Measurements from ENCODE around the gene DGCR6. TPM values are rescaled to one million over a fixed set of nuclear protein-coding genes. Genes with fewer than 3 reads are reported as not detected.
A peak's percentile ranks its signal among the peaks of the same experiment; 100 is the strongest.

Gene DGCR6
- total and polyA plus RNA-seq, 2 of the 4 experiments (the other 2 are of a cell fraction): 0.54 to 0.58 TPM

DNA sequence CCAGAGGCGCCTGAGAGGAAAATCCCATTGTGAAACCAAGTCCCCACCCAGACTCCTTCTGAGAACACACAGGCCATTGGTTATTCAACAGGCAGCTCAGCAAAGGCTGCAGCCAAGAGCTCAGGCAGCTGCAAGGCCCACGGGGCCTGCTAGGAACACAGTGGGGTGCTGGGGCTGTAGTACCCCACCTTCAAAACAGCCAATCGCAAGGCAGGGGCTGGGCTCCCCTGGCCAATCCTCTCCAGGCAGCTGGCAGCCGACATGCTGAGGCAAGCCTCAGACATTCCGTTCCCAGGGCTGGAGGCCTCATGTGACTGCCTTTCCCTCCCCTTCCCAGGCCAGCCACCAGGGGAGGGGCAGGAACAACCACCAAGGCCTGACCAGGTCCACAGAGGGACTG is 23.3 kb downstream of the DGCR6 start:
- no peak overlapping the region for H2AFZ ChIP-seq (replicated peaks; ENCODE audit: low read length, poor library complexity)
- H3K14ac ChIP-seq (replicated peaks; ENCODE audit: low read depth, low read length): no peak overlapping the region
- no peak overlapping the region for H3K56ac ChIP-seq (ENCODE audit: extremely low read depth, insufficient read depth, low read length)
- no peak overlapping the region for H2AK5ac ChIP-seq (ENCODE audit: low read depth, low read length)
- DNase-seq (no peak), ATAC-seq (ENCODE audit: low read depth) (peak; percentile 94)
- ChIA-PET CTCF (interaction anchor here (0.7 to 1.2 kb wide), 2 partner anchors 21 to 117 kb away, joined by 3 to 5 read pairs; no protein-coding TSS in a partner anchor), POLR2A (ENCODE audit: unreplicated experiment) (no interaction called here)
- H3K23ac ChIP-seq (ENCODE audit: low read depth, low read length): no peak overlapping the region
- no peaks in the 10 kb centered on the region for H3K36me3 ChIP-seq (ENCODE audit: control insufficient read depth, insufficient read depth, low read length)
- no peak overlapping the region for H3K18ac ChIP-seq (ENCODE audit: low read depth, low read length)
- H3K27ac ChIP-seq (ENCODE audit: insufficient read depth, low read length): no peak overlapping the region
- no peak overlapping the region for H2BK15ac ChIP-seq (ENCODE audit: low read depth, low read length)
- no peaks in the 10 kb centered on the region for H3K4me1 ChIP-seq (ENCODE audit: control insufficient read depth, insufficient read depth, low read length)
- H4K8ac ChIP-seq (ENCODE audit: low read depth in 2 of 2, low read length in 2 of 2): no peak overlapping the region
- H2BK20ac ChIP-seq (ENCODE audit: low read depth, low read length): no peak overlapping the region
- H3K4me3 ChIP-seq (ENCODE audit: insufficient read depth, low read depth, low read length): no peak overlapping the region
- no peak overlapping the region for H3K4me2 ChIP-seq (ENCODE audit: low read depth, low read length)
- intact Hi-C loops (cut with micrococcal nuclease) (no loop called here), in situ Hi-C loops (cut with MboI; ENCODE audit: low sequenced_read_pairs) (no loop called here), dilution Hi-C loops (cut with HindIII; ENCODE audit: low sequenced_read_pairs, unreplicated experiment) (no loop called here)
- H4K20me1 ChIP-seq (ENCODE audit: insufficient read depth, low read length): no peaks in the 10 kb centered on the region
- no CpG with 5 or more reads among the region's 5 CpGs for WGBS, 2 experiments (ENCODE audit: extremely low coverage in 2 of 2, insufficient read length in 1 of 2)
- H3K79me1 ChIP-seq (ENCODE audit: low read depth in 1 of 2, low read length in 2 of 2): no peaks in the 10 kb centered on the region
- no TSS peak for BruUV-seq (replicated peaks)
- no peaks in the 10 kb centered on the region for H3K9me3 ChIP-seq (ENCODE audit: control insufficient read depth, insufficient read depth, low read length)
- H4K91ac ChIP-seq (ENCODE audit: insufficient read depth, low read depth, low read length): no peak overlapping the region
- no peak for TF ChIP-seq SMC3 (IDR thresholded peaks at IDR 0.05; ENCODE audit: low read depth, low read length)
- no peak for TF ChIP-seq NFE2L2 (IDR thresholded peaks at IDR 0.05; ENCODE audit: low read depth, low read length)
- TF ChIP-seq, protein P1, sequence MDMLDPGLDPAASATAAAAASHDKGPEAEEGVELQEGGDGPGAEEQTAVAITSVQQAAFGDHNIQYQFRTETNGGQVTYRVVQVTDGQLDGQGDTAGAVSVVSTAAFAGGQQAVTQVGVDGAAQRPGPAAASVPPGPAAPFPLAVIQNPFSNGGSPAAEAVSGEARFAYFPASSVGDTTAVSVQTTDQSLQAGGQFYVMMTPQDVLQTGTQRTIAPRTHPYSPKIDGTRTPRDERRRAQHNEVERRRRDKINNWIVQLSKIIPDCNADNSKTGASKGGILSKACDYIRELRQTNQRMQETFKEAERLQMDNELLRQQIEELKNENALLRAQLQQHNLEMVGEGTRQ (IDR thresholded peaks at IDR 0.05; ENCODE audit: low read depth, low read length): no peak
- TF ChIP-seq FOS (IDR thresholded peaks at IDR 0.05; ENCODE audit: low read depth, low read length): no peak
- no peak for TF ChIP-seq BHLHE40 (IDR thresholded peaks at IDR 0.05; ENCODE audit: low read depth, low read length)
- no peak for TF ChIP-seq CEBPB (IDR thresholded peaks at IDR 0.05; ENCODE audit: low read depth, low read length)
- no peak for TF ChIP-seq RCOR1 (IDR thresholded peaks at IDR 0.05; ENCODE audit: insufficient replicate concordance, low read length)
- TF ChIP-seq MAZ (IDR thresholded peaks at IDR 0.05; ENCODE audit: borderline replicate concordance, low read depth, low read length): no peak
- TF ChIP-seq, protein P2, sequence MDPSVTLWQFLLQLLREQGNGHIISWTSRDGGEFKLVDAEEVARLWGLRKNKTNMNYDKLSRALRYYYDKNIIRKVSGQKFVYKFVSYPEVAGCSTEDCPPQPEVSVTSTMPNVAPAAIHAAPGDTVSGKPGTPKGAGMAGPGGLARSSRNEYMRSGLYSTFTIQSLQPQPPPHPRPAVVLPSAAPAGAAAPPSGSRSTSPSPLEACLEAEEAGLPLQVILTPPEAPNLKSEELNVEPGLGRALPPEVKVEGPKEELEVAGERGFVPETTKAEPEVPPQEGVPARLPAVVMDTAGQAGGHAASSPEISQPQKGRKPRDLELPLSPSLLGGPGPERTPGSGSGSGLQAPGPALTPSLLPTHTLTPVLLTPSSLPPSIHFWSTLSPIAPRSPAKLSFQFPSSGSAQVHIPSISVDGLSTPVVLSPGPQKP (IDR thresholded peaks at IDR 0.05; ENCODE audit: borderline replicate concordance, low read depth, low read length): no peak
- TF ChIP-seq CHD1 (IDR thresholded peaks at IDR 0.05; ENCODE audit: low read depth, low read length): no peak
- TF ChIP-seq MXI1 (IDR thresholded peaks at IDR 0.05; ENCODE audit: borderline replicate concordance, low read depth, low read length): no peak
- no peak for TF ChIP-seq MAFK (IDR thresholded peaks at IDR 0.05; ENCODE audit: low read depth, low read length)
- no peak for TF ChIP-seq RFX5 (IDR thresholded peaks at IDR 0.05; ENCODE audit: low read depth, low read length)
- TF ChIP-seq, protein P3, sequence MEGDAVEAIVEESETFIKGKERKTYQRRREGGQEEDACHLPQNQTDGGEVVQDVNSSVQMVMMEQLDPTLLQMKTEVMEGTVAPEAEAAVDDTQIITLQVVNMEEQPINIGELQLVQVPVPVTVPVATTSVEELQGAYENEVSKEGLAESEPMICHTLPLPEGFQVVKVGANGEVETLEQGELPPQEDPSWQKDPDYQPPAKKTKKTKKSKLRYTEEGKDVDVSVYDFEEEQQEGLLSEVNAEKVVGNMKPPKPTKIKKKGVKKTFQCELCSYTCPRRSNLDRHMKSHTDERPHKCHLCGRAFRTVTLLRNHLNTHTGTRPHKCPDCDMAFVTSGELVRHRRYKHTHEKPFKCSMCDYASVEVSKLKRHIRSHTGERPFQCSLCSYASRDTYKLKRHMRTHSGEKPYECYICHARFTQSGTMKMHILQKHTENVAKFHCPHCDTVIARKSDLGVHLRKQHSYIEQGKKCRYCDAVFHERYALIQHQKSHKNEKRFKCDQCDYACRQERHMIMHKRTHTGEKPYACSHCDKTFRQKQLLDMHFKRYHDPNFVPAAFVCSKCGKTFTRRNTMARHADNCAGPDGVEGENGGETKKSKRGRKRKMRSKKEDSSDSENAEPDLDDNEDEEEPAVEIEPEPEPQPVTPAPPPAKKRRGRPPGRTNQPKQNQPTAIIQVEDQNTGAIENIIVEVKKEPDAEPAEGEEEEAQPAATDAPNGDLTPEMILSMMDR (conservative IDR thresholded peaks at IDR 0.05; ENCODE audit: low read depth, low read length): no peak
- TF ChIP-seq POLR2A (IDR thresholded peaks at IDR 0.05; ENCODE audit: low read depth, low read length): no peak
- H2BK5ac ChIP-seq (ENCODE audit: low read depth, low read length, poor library complexity, severe bottlenecking): no peak overlapping the region
- no peak overlapping the region for H4K5ac ChIP-seq (ENCODE audit: low read depth, low read length)
- H2BK120ac ChIP-seq (ENCODE audit: low read depth, low read length): no peak overlapping the region
- H3K27me3 ChIP-seq (ENCODE audit: control insufficient read depth, insufficient read depth, low read length): no peaks in the 10 kb centered on the region
- H3K4ac ChIP-seq (ENCODE audit: low read depth, low read length): no peak overlapping the region
- no peak overlapping the region for H3K9ac ChIP-seq (ENCODE audit: low read depth, low read length)
- H3K9me1 ChIP-seq (ENCODE audit: insufficient read depth, low read length): no peaks in the 10 kb centered on the region
- no peak overlapping the region for H2AK9ac ChIP-seq (replicated peaks; ENCODE audit: low read depth, low read length, poor library complexity)
